Thymus (tissue), 11 donors: Measurements from ENCODE around the gene MRI1. TPM values are rescaled to one million over a fixed set of nuclear protein-coding genes. Genes with fewer than 3 reads are reported as not detected.

ENCODE experiments used
- DNase-seq, 9 donors: peaks; one replicate each; pipeline ENCODE4 v3.0.0-alpha.2; 2013; ENCODE audit warnings: low spot score in 9 of 9, low read depth in 6 of 9, missing footprints in 1 of 9
- H3K27ac ChIP-seq, 2 donors: one replicate each; pipeline ENCODE4 v1.5.1; 2013; ENCODE audit warnings: control low read depth in 1 of 2, low read depth in 1 of 2, low read length in 1 of 2, mild to moderate bottlenecking in 1 of 2, moderate library complexity in 1 of 2
- H3K27me3 ChIP-seq, 2 donors: one replicate each; pipeline ENCODE4 v1.5.1; 2013; ENCODE audit warnings: low read length in 1 of 2; ENCODE audit not compliant: control insufficient read depth in 2 of 2, insufficient read depth in 1 of 2
- H3K36me3 ChIP-seq, 2 donors: one replicate each; pipeline ENCODE4 v1.5.1; 2013; ENCODE audit warnings: low read length in 1 of 2, mild to moderate bottlenecking in 1 of 2, moderate library complexity in 1 of 2; ENCODE audit not compliant: control insufficient read depth in 2 of 2, insufficient read depth in 2 of 2
- H3K4me1 ChIP-seq, 2 donors: one replicate each; pipeline ENCODE4 v1.5.1; 2013; ENCODE audit warnings: low read length in 2 of 2; ENCODE audit not compliant: control insufficient read depth in 2 of 2, insufficient read depth in 2 of 2
- H3K4me3 ChIP-seq, 2 donors: one replicate each; pipeline ENCODE4 v1.5.1; 2013; ENCODE audit warnings: low read length in 2 of 2, control low read depth in 1 of 2, mild to moderate bottlenecking in 1 of 2
- H3K9me3 ChIP-seq, 2 donors: one replicate each; pipeline ENCODE4 v1.5.1; 2013; ENCODE audit warnings: low read length in 1 of 2, mild to moderate bottlenecking in 1 of 2; ENCODE audit not compliant: control insufficient read depth in 2 of 2, insufficient read depth in 1 of 2
- WGBS: extraction: QIAGEN DNeasy Blood & Tissue Kit; methylation state at CpG from one replicate; pipeline ENCODE4 v1.1.7; 2013; 5-methylcytosine and 5-hydroxymethylcytosine counted together
- polyA plus RNA-seq: library from polyadenylated mRNA; stranded (reverse); fragments of 200-250 nt; gene quantifications from one replicate; pipeline ENCODE4 v1.2.3, GENCODE V29; 2013
- total RNA-seq: library from RNA; stranded (reverse); fragments of 120-200 nt; gene quantifications from one replicate; pipeline ENCODE4 v1.2.4, GENCODE V29; 2013
- donor health status: healthy.

MRI1 gene
- total and polyA plus RNA-seq, 2 donors, result 30.2 to 36.3 TPM

GRCh38 chr19:13806728-13807127, 42.4 kb downstream of the MRI1 start:
- no peaks in the 10 kb centered on the region for H3K27me3 ChIP-seq
- WGBS, result 99% methylated on average over 3 of the region's 3 CpGs
- no peaks in the 10 kb centered on the region for H3K9me3 ChIP-seq
- no peaks in the 10 kb centered on the region for H3K4me1 ChIP-seq
- H3K27ac ChIP-seq, result no peak overlapping the region
- H3K4me3 ChIP-seq, result no peak overlapping the region
- peaks cover 24 to 45% of the 10 kb centered on the region in 2 donors for H3K36me3 ChIP-seq
- no peak for DNase-seq

DNA sequence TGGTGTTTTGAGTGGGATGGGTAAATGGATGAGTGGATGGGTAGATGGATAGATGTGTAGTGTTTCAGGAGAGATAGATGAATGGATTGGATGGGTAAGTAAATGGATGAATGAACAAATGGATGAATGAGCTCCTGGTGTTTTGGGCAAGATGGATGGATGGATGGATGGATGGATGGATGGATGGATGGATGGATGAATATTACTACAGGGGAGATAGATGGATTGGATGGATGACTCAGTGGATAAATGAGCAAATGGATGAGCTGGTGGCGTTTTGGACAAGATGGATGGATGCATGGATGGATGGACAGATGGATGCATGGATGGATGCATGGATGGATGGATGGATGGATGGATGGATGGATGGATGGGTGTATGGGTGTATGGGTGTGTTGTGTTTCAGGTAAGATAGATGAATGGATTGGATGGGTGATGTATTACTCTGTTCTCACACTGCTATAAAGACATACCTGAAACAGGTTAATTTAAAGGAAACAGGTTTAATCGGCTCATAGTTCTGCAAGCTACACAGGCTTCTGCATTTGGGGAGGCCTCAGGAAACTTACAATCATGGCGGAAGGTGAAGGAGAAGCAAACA, 43.2 kb downstream of the MRI1 start:
- no peaks in the 10 kb centered on the region for H3K4me1 ChIP-seq
- DNase-seq, result no peak
- no peak overlapping the region for H3K27ac ChIP-seq
- peaks cover 24 to 44% of the 10 kb centered on the region in 2 donors for H3K36me3 ChIP-seq
- no peaks in the 10 kb centered on the region for H3K9me3 ChIP-seq
- WGBS, result 98% methylated on average over 3 of the region's 3 CpGs
- H3K4me3 ChIP-seq, result no peak overlapping the region
- H3K27me3 ChIP-seq, result no peaks in the 10 kb centered on the region

DNA sequence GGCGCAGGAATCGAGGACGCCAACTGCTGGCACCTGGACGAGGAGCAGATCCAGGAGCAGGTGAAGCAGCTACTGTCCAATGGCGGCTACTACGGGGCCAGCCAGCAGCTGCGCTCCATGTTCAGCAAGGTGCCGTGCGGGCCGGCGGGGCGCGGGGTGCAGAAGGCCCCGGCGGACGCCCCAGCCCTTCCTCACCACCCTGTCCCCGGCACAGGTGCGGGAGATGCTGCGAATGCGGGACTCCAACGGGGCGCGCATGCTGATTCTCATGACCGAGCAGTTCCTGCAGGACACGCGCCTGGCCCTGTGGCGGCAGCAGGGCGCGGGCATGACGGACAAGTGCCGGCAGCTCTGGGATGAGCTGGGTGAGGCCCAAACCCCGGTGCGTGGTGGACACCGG, 44.5 kb downstream of the MRI1 start:
- H3K36me3 ChIP-seq, result peaks cover 28 to 44% of the 10 kb centered on the region in 2 donors
- 98% methylated on average over 34 of the region's 34 CpGs for WGBS
- no peak for DNase-seq

GRCh38 chr19:13812544-13812943, 48.2 kb downstream of the MRI1 start:
- Histone ChIP-seq H3K9me3 (no peaks in the 10 kb centered on the region), H3K27me3 (no peaks in the 10 kb centered on the region), H3K27ac (no peak overlapping the region), H3K4me3 (no peak overlapping the region), H3K36me3 (peaks cover 26 to 37% of the 10 kb centered on the region in 2 donors), H3K4me1 (peaks cover 2 to 6% of the 10 kb centered on the region in 2 donors)
- no peak for DNase-seq
- 98% methylated on average over 11 of the region's 11 CpGs for WGBS

More for the DNA sequence above, 44.5 kb downstream of the MRI1 start:
- no peak overlapping the region for H3K4me3 ChIP-seq
- H3K27me3 ChIP-seq, result no peaks in the 10 kb centered on the region
- no peaks in the 10 kb centered on the region for H3K9me3 ChIP-seq
- no peak overlapping the region for H3K27ac ChIP-seq
- no peaks in the 10 kb centered on the region for H3K4me1 ChIP-seq

GRCh38 chr19:13813147-13813546, 48.8 kb downstream of the MRI1 start:
- WGBS, result 100% methylated on average over 2 of the region's 2 CpGs
- H3K4me1 ChIP-seq, result peaks cover 2 to 11% of the 10 kb centered on the region in 2 donors
- peaks cover 23 to 41% of the 10 kb centered on the region in 2 donors for H3K36me3 ChIP-seq
- no peaks in the 10 kb centered on the region for H3K27me3 ChIP-seq
- no peaks in the 10 kb centered on the region for H3K9me3 ChIP-seq
- no peak for DNase-seq
- H3K4me3 ChIP-seq, result no peak overlapping the region
- no peak overlapping the region for H3K27ac ChIP-seq

DNA sequence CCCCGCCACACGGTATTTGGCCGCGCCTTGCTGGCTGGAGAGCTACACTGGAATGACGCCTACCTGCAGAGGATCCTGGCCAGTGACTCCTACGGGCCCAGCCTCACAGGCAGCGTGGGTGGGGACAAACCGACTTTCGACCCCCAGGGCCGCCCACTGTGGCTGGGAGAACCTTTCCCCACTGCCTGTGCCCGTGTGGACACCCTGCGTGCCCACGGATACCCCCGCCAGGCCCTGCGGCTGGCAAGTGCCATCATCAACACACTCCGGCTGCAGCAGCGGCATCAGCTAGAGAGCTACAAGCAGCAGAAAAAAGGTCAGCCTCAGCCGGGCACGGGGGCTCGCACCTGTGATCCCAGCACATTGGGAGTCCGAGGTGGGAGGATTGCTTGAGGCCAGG, 50.2 kb downstream of the MRI1 start:
- Histone ChIP-seq H3K4me3 (no peak overlapping the region), H3K9me3 (no peaks in the 10 kb centered on the region), H3K27me3 (no peaks in the 10 kb centered on the region), H3K27ac (no peak overlapping the region), H3K36me3 (peaks cover 20 to 35% of the 10 kb centered on the region in 2 donors), H3K4me1 (peaks cover 2 to 13% of the 10 kb centered on the region in 2 donors)
- 98% methylated on average over 21 of the region's 21 CpGs for WGBS
- DNase-seq, result no peak

DNA sequence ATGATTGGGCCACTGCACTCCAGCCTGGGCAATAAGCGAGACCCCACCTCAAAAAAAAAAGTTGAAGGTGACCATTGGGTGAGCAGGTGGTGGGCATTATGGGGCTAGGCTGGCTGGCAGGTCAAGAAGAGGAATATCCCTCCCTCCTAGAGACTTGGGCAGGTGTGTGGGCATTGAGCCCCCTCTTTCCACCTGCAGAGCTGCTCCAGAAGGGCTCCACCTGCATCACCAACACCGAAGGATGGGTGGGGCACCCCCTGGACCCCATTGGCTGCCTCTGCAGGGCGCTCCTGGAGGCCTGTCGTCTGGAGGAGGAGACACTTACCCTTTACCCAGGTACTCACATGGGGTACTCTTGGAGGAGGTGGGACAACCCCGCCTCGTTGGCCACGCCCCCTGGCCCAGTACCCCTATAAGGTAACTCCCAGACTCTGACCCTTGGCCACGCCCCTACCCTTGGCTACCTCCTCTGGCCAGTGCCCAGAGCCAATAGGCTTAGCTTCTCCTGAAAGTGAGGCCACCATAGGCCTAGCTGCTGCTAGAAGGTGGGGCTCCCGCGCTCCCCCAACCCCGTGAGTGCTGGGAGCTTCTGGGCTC, 52.8 kb downstream of the MRI1 start:
- Histone ChIP-seq H3K4me1 (peaks cover 2 to 13% of the 10 kb centered on the region in 2 donors), H3K27me3 (no peaks in the 10 kb centered on the region), H3K4me3 (no peak overlapping the region), H3K27ac (peak overlapping the region; percentile 15 to 66), H3K36me3 (peaks cover 20 to 36% of the 10 kb centered on the region in 2 donors), H3K9me3 (no peaks in the 10 kb centered on the region)
- WGBS, result 83% methylated on average over 11 of the region's 11 CpGs
- DNase-seq, result no peak

DNA sequence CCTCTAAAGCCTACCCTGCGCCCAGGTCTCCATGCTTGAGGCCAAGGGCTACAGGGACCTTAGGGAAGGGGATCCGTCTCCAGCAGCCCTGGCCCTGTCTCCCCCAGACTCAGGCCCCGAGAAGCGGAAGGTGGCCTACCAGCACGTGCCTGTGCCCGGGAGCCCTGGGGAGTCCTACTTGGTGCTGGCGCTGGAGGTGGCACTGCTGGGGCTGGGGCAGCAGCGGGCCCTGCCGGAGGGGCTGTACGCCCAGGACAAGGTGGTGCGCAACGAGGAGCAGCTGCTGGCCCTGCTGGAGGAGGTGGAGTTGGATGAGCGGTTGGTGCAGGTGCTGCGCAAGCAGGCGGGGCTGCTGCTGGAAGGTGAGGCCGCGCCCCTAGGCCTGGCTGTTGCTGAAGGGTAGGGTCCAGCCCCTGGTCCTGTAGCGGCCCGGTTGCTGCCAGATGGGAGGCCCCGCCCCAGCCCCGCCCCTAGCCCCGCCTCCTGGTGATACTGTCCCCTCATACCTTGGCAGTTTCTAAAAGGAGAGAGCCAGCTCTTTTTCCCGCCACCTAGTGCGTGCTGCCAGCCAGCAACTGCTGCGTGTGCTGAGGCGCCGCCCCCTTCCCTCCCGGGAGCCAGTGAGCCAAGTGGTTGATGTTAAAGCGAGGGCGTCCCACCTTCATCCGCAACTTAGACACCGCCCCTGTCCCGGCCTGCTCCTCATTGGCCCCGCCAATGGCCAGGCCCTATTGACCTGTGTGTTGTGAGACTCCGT, 53.5 kb downstream of the MRI1 start:
- no peaks in the 10 kb centered on the region for H3K9me3 ChIP-seq
- DNase-seq, result peak in 2 of 9 donors; percentile 32 to 54
- no peaks in the 10 kb centered on the region for H3K27me3 ChIP-seq
- H3K4me3 ChIP-seq, result no peak overlapping the region
- peak overlapping the region; percentile 15 to 66 for H3K27ac ChIP-seq
- 80% methylated on average over 35 of the region's 35 CpGs for WGBS
- peaks cover 17 to 33% of the 10 kb centered on the region in 2 donors for H3K36me3 ChIP-seq
- peaks cover 2 to 13% of the 10 kb centered on the region in 2 donors for H3K4me1 ChIP-seq

- Histone ChIP-seq H3K9me3 (no peaks in the 10 kb centered on the region), H3K36me3 (peaks cover 14 to 35% of the 10 kb centered on the region in 2 donors), H3K27me3 (no peaks in the 10 kb centered on the region), H3K27ac (no peak overlapping the region), H3K4me3 (no peak overlapping the region), H3K4me1 (peaks cover 2 to 13% of the 10 kb centered on the region in 2 donors)
- WGBS, result 97% methylated on average over 11 of the region's 11 CpGs
- no peak for DNase-seq
These were observed 54.9 kb downstream of the MRI1 start for GRCh38 chr19:13819238-13819637.
